Inflammatory macrophage treated with lipopolysaccharide for 1 hour (primary cell): ENCODE measurements around the gene GYPC.

Source experiments
- DNase-seq, 2 donors: peaks; one replicate each; pipeline ENCODE4 v3.0.0-alpha.2; 2020 to 2022

Gene GYPC

GRCh38 chr2:126732682-126733245 lies 76.8 kb downstream of the GYPC start:
- no peak for DNase-seq

- DNase-seq, result no peak
Observed at GRCh38 chr2:126733795-126734194, 77.8 kb downstream of the GYPC start.

- no peak for DNase-seq
Observed at GRCh38 chr2:126736133-126736874, 80.3 kb downstream of the GYPC start.

GRCh38 chr2:126739141-126739540 lies 83.2 kb downstream of the GYPC start:
- DNase-seq, result no peak

GRCh38 chr2:126744640-126745039 lies 88.7 kb downstream of the GYPC start:
- no peak for DNase-seq
